Measurements from ENCODE around the gene HYAL3.

Gene HYAL3

GRCh38 chr3:50327943-50328691 is 28.9 kb upstream of the HYAL3 start, which contains the start of gene TUSC2:
Gene TUSC2 (minus strand): TSS chr3:50328223. CDS start chr3:50328099, 124 bp downstream.
- peak; percentile 86 for DNase-seq

- DNase-seq = no peak
Measured at GRCh38 chr3:50327129-50327528, 27.9 kb upstream of the HYAL3 start.

- no peak for DNase-seq
Measured at GRCh38 chr3:50326182-50326541, 27.0 kb upstream of the HYAL3 start.

GRCh38 chr3:50325497-50326181 is 26.4 kb upstream of the HYAL3 start:
- DNase-seq = no peak

GRCh38 chr3:50325113-50325480 is 25.9 kb upstream of the HYAL3 start:
- DNase-seq = no peak

- DNase-seq = no peak
Measured at GRCh38 chr3:50324351-50325112, 25.3 kb upstream of the HYAL3 start.

- DNase-seq = no peak
Measured at GRCh38 chr3:50323614-50324199, 24.5 kb upstream of the HYAL3 start.

- DNase-seq = no peak
Measured at GRCh38 chr3:50323092-50323600, 23.9 kb upstream of the HYAL3 start.

GRCh38 chr3:50322386-50323091 is 23.3 kb upstream of the HYAL3 start, which contains the start of gene HYAL2:
Gene HYAL2 (minus strand): TSS chr3:50322745. CDS start chr3:50320489, 2,256 bp downstream.
- DNase-seq = no peak

- DNase-seq = no peak
Measured at GRCh38 chr3:50322115-50322385, 22.8 kb upstream of the HYAL3 start.

- DNase-seq = peak; percentile 63
Measured at GRCh38 chr3:50321336-50322114, 22.3 kb upstream of the HYAL3 start.

- no peak for DNase-seq
Measured at GRCh38 chr3:50320853-50321335, 21.7 kb upstream of the HYAL3 start.

GRCh38 chr3:50319894-50320625 is 20.9 kb upstream of the HYAL3 start:
- no peak for DNase-seq

GRCh38 chr3:50319181-50319893 is 20.1 kb upstream of the HYAL3 start:
- DNase-seq = no peak

GRCh38 chr3:50318615-50319014 is 19.4 kb upstream of the HYAL3 start:
- DNase-seq = no peak

GRCh38 chr3:50318163-50318562 is 19.0 kb upstream of the HYAL3 start:
- no peak for DNase-seq

GRCh38 chr3:50317300-50317699 is 18.1 kb upstream of the HYAL3 start:
- DNase-seq = no peak

GRCh38 chr3:50316657-50317242 is 17.5 kb upstream of the HYAL3 start:
- DNase-seq = no peak

- DNase-seq = no peak
Measured at GRCh38 chr3:50314816-50315215, 15.6 kb upstream of the HYAL3 start.

GRCh38 chr3:50314342-50314741 is 15.1 kb upstream of the HYAL3 start:
- DNase-seq = no peak

Measured in NK-92 treated with Interleukin-12 subunit alpha and Interleukin-12 subunit beta, amount 100 ng/mL, for 24 hours (cell line).